ENCODE data around the gene ATXN7L1. TPM values are rescaled to one million over a fixed set of nuclear protein-coding genes. Genes with fewer than 3 reads are reported as not detected.

Gene ATXN7L1
- total RNA-seq, 1 experiment from 2014 or later = 24.3 TPM

DNA sequence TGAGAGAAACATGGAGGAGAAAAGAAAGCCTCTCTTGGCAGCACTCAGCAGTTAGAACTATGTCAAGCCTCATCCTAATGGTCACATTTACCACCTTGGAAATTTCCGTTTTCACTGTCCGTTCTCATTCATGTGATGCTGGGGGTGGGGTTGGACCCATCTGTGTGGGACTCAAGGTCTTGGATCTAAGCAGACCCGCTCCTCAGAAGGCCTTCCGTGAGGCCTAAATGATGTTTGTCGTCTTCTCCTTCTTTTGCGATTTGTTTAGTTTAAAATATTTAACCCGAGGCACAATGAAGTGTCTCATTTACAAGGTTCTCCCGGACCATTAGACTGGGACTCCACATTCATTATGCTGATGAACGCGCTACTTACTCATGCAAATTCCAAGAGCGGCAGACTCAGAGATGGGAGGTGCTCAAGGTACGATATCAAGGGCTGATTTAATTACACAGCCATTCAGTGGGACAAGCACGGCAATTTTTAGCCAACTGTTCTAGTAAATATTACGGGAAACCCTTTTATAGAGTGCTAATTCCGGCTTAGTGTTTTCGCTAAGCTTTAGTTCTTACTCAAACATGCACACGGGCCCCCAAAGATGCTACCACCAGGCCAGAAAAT, 186.0 kb downstream of the ATXN7L1 start:
- Histone ChIP-seq H3K79me1 (ENCODE audit: insufficient read depth, low read depth, low read length, poor library complexity, severe bottlenecking) (no peaks in the 10 kb centered on the region), H3K27me3 (ENCODE audit: insufficient read depth, low read length) (no peaks in the 10 kb centered on the region), H3K18ac (ENCODE audit: insufficient read length, low read depth, low read length) (peak overlapping the region; percentile 62), H4K5ac (ENCODE audit: insufficient read length, low read depth, low read length) (no peak overlapping the region), H3K27ac (ENCODE audit: insufficient read length, low read depth, low read length) (peak overlapping the region; percentile 33), H3K4ac (ENCODE audit: low read depth, low read length) (no peak overlapping the region), H2BK120ac (ENCODE audit: low read depth, low read length, poor library complexity, severe bottlenecking) (no peak overlapping the region), H3K23ac (ENCODE audit: insufficient read length, low read depth, low read length) (no peak overlapping the region), H4K8ac (replicated peaks; ENCODE audit: insufficient read length, low read depth, low read length) (peak overlapping the region; percentile 55), H3K56ac (ENCODE audit: insufficient read length, low read depth, low read length) (no peak overlapping the region), H2AK5ac (ENCODE audit: insufficient read length, low read length) (no peak overlapping the region), H3K9ac (ENCODE audit: extremely low read depth, insufficient read length, low read length) (peak overlapping the region; percentile 68), H2BK5ac (ENCODE audit: insufficient read length, low read length) (peak overlapping the region; percentile 41), H4K20me1 (ENCODE audit: control insufficient read depth, insufficient read depth, insufficient read length) (no peaks in the 10 kb centered on the region), H2AFZ (ENCODE audit: low read length) (no peak overlapping the region), H3T11ph (ENCODE audit: low read length) (no peak overlapping the region), H3K79me2 (ENCODE audit: insufficient read depth, low read length) (peaks cover 3% of the 10 kb centered on the region; the same call in 1 of the 2 replicates), H3K9me3 (ENCODE audit: control insufficient read depth, low read depth, low read length) (no peaks in the 10 kb centered on the region), H3K14ac (ENCODE audit: insufficient read depth, low read length) (no peak overlapping the region), H2BK12ac (ENCODE audit: insufficient read length, low read depth, low read length) (no peak overlapping the region), H2BK20ac (ENCODE audit: low read depth, low read length, poor library complexity, severe bottlenecking) (no peak overlapping the region), H3K4me1 (ENCODE audit: insufficient read depth, low read length) (peaks cover 16% of the 10 kb centered on the region; the same call in 1 of the 2 replicates), H3K4me2 (ENCODE audit: insufficient read depth, insufficient read length, low read length) (peak overlapping the region; percentile 78), H3K23me2 (ENCODE audit: insufficient read length, low read depth, low read length, poor library complexity, severe bottlenecking) (peaks cover 3% of the 10 kb centered on the region), H4K91ac (ENCODE audit: insufficient read length, low read depth, low read length) (no peak overlapping the region), H2BK15ac (ENCODE audit: low read depth, low read length) (no peak overlapping the region)
- TF ChIP-seq, protein P1, sequence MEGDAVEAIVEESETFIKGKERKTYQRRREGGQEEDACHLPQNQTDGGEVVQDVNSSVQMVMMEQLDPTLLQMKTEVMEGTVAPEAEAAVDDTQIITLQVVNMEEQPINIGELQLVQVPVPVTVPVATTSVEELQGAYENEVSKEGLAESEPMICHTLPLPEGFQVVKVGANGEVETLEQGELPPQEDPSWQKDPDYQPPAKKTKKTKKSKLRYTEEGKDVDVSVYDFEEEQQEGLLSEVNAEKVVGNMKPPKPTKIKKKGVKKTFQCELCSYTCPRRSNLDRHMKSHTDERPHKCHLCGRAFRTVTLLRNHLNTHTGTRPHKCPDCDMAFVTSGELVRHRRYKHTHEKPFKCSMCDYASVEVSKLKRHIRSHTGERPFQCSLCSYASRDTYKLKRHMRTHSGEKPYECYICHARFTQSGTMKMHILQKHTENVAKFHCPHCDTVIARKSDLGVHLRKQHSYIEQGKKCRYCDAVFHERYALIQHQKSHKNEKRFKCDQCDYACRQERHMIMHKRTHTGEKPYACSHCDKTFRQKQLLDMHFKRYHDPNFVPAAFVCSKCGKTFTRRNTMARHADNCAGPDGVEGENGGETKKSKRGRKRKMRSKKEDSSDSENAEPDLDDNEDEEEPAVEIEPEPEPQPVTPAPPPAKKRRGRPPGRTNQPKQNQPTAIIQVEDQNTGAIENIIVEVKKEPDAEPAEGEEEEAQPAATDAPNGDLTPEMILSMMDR (conservative IDR thresholded peaks at IDR 0.05) = no peak
- Mint-ChIP-seq H3K27ac (peak overlapping the region; percentile 79 to 99 (median 98)), H3K27me3 (ENCODE audit: low read depth) (peaks cover 2% of the 10 kb centered on the region; the same call in 1 of the 2 replicates), H3K4me1 (peaks cover 60 to 67% of the 10 kb centered on the region in 2 experiments), H3K36me3 (ENCODE audit: insufficient read depth in 1 of 3, low read depth in 3 of 3) (peaks cover 4 to 7% (median 4%) of the 10 kb centered on the region in 3 experiments; a peak in 5 of 7 replicates), H3K4me3 (peak overlapping the region; percentile 0 to 49; a peak in 4 of 5 replicates), H3K9me3 (no peaks in the 10 kb centered on the region)
- peak; percentile 62 for DNase-seq
- WGBS (ENCODE audit: extremely low coverage, insufficient read length, low lambda C conversion rate) = no CpG with 5 or more reads among the region's 17 CpGs
